NOMO-1 treated with dmso at 0.1 percent for 144 hours (cell line): Measurements from ENCODE around the gene ILKAP.

Experiments used
- DNase-seq: peaks from one replicate; lab custom pipeline; 2025; ENCODE audit not compliant: unreplicated experiment; lab: John Stamatoyannopoulos, UW

Gene ILKAP

DNA sequence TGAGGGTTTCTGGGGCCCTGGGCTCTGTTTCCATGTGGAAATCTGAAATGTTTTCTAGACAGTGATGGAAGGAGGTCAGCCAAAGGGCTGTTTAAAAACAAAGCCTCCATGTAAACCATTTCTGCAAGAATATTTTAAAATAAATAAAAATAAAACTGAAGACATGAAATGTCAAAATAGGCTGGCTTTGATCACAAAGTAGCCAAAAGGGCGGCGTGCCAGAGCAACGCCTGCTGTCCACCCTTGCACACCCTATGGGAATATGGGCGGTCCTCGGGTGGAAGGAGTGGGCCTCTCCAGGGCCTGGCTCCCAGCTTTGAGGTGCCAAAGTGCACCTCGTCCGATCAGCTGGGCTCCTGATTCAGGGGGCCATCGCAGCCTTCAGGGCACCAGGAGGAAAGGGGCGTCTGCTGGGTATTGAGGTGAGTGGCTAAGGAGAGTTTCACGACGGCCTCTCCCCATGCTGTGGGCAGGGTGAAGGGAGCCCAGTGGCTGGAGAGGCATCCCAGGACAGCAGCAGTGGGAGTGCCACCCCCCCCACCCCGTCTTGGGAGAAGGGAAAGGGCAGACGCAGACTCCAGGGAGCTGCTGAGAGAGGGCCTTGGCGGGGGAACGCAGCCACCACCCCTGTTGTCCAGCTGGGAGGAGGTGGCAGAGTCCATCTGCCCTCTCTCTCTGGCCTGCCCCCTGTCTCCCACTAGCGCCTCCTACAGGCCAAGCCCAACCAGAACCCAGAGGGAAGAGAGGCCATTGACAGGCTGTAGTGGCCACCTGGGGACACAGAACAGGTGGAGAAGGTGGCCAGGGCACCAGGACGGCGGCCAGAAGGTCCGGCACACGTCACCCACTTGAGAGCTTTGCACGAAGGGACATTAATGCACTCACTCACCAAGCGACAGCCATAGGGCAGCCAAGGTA lies 50.5 kb downstream of the ILKAP start:
- no peak for DNase-seq

DNA sequence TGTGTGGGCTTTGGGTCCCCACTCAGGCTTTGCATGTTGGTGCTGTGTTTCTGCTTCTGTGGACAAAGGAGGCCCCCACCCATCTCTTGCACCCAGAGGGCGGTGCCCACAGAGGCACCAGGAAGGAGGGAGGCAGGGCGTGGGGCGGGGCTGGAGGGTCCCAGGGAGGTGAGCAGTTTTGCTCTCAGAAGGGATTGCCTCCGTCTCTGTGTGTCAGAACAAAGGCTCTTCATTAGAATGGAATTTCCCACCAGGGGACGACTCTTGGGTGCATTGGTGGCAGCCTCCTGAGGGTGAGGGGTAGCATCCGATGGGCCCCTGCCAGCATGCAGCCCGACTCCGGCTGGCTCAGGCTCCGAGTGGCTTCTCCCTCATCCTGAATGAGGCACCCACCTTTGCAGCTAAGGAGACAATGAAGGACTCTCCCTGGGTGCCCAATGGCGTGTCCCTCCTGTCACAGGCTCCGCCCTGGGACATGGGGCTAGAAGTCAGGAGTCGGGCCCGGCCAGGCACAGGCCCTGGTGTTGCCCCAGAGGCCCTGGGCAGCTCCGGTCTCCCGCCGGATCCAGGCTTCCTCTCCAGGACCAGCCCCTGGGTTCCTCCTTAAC lies 51.8 kb downstream of the ILKAP start:
- no peak for DNase-seq

DNA sequence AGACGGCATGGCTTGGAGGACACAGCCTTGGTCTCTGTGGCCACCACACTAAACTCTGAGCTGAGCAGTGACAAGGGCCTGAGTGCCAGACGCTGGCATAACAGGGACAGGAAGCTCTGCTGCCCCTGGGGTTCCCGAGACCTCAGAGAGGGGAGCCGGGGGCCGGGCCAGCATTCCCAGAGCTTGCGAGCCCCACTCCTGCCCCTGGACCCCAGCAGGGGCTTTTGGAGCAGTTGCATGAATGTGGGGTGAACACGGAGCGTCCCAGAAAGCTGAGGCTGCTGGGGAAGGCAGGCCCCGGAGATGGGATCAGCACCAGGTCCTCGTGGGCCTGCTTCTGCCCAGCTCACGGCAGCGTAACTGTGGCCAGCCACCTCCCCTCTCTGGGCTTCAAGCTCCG lies 52.3 kb downstream of the ILKAP start:
- DNase-seq: no peak

DNA sequence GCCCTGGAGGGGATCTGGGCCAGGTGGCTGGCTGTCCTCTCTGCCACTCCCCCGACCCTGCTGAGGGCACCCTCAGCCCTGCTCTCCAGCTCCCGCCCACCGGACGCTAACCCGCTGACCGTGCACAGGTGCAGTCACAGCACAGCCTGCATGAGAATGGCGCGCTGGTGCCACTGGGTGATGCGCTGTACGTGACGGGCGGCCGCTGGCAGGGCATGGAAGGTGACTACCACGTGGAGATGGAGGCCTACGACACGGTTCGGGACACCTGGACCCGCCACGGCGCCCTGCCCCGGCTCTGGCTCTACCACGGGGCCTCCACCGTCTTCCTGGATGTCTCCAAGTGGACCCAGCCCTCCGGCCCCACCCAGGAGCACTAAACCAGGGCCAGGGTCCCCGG lies 52.8 kb downstream of the ILKAP start:
- no peak for DNase-seq

DNA sequence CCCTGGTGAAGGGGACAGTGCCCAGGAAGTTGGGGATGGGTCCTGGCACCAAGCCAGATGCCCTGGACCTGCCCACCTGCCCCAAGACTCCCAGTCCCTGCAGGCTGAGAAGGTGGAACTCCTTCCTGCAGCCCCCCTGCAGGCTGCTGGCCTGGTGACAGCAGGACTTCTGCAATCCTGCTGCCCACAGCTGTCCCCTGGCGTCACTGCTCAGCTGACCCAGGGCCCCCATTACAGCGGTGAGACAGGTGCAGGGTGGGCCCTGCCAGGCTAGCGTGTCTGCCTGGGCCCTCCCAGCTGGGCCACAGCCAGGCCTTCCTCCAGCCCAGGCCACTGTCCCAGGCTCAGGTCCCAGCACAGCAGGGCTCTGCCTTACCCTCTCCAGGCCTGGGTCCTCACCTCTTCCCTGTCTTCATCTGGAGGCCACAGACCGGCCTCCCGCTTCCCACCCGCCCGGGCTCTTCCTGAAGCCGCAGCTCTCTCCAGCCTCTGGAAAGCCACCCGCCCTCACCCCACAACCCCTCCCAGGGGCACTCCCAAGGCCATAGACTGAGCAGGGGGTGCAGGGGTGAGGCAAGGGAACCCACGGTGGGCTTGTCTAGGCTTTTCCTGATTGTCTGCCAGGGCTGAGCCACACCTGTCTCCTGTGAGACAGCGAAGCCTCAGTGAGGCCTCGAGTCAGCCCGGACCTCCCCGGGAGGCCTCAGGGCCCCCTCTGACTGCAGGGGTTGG lies 53.5 kb downstream of the ILKAP start:
- DNase-seq: no peak

DNA sequence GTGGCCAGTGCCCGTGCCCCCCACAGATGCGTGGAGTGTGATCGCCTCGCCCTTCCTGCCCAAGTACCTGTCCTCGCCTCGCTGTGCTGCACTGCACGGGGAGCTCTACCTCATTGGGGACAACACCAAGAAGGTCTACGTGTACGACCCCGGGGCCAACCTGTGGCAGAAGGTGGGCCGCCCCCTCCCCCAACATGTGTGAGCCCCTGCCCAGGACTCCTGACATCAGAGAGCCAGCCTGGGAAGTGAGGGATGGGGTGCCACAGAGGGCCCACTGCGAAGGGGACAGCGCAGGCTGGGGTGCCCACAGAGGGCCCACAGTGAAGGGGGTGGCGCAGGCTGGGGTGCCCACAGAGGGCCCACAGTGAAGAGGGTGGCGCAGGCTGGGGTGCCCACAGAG lies 54.5 kb downstream of the ILKAP start:
- DNase-seq: no peak

DNA sequence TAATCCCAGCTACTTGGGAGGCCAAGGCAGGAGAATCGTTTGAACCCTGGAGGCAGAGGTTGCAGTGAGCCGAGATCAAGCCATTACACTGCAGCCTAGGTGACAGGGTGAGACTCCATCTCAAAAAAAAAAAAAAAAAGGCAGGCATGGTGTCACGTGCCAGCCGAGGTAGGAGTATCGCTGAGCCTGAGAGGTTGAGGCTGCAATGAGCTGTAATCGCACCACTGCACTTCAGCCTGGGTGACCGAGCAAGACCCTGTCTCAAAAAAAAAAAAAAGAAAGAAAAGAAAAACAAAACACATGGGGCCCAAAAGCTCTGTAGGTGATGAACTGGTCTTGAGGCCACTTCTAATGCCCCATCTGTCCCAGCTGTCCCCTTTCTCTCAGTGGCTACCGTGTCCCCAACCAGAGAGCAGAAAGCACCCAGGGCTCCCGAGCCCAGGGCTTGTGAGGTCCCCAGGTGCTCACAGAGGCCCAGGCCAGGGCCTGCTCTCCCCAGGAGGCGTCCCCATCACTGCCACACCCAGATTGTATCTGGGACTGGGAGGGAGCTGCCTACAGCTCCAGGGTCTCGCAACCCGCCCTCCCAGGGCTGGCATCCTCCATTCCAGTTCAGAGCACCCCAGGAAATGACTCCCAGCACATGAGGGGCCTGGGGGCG lies 56.5 kb downstream of the ILKAP start:
- DNase-seq: no peak

DNA sequence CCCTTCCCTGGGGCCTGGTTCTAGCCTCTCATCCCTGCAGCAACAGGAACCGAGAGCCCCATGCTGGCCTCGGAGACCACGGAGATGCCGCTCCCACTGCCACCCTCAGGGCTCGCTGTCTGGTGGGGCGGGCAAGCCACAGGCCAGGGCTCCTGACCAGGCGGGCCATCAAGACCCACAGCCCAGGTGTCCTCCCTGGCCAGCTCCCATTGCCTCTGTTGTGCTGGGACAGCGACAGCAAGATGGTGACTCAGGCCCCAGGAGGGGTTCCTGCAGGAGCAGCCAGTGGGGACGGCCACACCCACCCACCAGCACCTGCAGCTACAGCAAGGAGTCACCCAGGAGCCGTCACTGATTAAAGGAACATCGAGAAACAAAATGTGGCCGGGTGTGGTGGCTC lies 57.6 kb downstream of the ILKAP start:
- DNase-seq: no peak

DNA sequence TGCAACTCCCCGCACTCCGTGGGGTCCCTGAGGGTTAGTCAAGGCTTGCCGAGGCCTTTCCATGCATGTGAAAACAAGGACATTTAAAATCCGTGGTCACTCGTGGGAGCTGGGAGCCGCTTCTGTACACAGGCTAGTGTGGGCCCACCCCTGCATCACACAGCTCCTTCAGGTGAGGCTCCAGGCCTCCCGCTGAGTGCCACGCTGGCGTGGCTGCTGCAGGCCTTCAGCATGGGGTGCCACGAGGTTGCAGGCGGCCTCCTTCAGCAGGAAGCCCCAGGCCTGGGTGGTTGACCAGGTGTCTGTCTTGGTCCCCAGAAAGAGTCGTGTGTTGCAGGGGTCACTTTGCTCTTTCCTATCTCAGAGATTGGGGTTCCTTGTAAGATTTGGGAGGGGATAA lies 58.4 kb downstream of the ILKAP start:
- no peak for DNase-seq

DNA sequence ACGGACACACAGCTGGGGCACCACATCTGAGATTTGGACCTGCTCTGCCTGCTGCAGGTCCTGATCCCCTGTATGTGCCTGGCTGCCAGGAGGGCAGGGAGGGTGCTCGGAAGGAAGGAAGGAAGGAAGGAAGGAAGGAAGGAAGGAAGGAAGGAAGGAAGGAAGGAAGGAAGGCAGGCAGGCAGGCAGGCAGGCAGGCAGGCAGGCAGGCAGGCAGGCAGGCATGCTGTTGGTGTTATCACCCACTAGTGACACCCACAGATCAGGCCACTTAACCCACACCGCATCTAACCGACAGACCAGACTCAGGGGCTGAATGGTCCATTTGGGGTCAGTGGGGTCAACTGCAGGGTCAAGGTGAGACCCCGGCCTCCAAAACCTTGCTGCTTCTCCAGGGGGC lies 59.2 kb downstream of the ILKAP start:
- no peak for DNase-seq

DNA sequence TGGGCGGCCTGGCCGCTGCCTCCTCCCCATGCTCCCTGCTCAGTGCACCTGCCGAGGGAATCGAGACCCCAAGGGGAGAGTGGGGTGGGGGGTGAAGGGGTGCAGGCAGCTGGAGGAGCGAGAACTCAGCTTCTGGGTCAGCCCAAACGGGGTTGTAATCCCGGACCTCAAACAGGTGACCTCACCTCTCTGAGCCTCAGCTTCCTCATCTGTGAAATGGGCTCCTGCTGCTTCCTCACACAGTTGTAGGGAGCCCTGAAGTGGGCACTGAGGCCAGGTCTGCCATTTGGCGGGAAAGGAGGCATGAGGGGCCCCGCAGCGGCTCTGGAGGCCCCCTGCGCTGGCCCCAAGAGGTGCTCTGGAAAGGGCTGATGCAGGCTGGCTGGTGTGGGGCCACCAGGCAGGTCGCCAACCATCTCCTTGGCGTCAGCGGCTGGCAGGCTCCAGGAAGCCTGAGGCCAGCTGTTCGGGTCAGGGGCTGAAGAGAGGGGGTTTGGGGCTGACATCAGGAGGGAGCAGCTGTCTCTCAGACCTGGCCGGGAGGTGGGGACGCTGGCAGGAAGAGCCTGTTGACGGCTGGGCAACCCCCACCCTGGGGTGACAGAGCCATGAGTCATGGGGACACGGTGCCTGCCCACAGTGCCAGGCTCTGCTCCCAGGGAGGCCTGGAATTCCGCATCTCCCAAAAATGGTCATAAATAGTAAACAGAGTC lies 60.1 kb downstream of the ILKAP start:
- no peak for DNase-seq

DNA sequence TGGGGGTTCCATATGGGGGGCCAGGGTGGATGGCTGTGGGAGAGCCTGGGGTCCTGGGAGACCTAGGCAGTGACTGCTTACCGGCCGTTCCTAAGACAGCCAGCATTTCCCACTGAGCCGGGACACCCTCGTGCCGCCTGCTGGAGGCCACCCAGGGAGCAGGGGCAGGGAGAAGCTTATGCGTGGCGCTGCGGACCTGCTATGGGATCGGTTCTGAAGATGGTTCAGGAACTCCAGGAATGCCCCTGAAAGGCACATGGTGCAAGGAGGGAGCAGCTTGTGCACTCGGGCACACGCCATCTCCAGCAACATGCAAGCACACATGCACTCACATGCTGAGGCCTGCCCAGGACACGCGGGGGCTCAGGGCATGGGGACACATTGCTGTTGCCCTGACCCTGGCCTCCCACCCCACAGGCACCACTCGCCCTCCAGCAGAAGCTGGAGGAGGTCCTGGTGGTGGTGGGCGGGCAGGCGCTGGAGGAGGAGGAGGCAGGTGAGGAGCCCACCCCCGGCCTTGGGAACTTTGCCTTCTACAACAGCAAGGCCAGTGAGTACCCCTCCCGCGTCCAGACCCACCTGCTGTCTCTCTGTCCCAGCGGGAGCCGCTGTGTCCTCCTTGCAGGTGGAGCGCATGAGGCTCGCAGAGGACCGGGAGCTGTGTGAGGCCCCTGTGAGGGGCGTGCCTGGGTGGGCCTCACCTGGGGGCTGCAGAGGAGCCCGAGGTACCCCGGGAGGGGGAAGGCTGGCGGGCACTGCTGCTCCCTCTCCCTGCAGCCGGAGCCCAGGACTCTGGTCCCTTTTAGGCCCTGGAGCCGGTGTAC lies 60.9 kb downstream of the ILKAP start:
- DNase-seq: no peak

DNA sequence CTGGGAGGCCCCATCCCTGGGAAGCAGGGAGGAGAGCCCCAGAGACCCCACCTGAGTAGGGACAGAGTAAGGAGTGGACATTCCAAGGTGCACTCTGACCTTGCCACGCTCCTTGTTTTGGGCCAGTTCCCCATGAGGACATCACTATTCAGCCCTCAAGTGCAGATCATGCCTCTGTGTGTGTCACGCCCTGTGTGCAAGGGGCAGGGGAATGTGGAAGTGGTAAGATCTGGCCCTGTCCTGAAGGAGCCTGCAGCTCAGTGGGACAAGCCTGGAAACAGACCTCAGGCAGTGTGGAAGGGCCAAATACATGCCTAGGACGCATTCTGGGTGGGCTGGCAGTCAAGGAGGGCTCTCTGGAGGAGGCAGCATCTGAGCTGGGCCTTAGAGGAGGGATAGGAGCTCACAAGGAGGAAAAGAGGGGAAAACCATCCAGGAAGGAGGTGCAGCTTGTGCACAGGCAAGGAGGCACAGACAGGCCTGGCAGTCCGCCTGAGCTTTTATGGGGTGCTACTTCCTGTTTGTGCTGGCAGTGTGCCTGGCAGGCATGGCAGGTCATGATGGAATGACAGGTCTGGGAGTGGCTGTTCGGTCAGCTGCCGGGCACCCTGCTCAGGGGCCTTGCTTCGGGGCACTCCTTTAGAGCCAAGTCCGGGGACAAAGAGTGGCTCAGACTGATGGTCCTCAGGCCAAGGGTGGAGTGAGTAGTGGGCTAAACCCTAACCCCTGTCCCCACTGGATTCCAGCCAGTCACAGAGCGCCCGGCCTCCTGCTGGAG lies 61.8 kb downstream of the ILKAP start:
- peak; percentile 13 for DNase-seq

DNA sequence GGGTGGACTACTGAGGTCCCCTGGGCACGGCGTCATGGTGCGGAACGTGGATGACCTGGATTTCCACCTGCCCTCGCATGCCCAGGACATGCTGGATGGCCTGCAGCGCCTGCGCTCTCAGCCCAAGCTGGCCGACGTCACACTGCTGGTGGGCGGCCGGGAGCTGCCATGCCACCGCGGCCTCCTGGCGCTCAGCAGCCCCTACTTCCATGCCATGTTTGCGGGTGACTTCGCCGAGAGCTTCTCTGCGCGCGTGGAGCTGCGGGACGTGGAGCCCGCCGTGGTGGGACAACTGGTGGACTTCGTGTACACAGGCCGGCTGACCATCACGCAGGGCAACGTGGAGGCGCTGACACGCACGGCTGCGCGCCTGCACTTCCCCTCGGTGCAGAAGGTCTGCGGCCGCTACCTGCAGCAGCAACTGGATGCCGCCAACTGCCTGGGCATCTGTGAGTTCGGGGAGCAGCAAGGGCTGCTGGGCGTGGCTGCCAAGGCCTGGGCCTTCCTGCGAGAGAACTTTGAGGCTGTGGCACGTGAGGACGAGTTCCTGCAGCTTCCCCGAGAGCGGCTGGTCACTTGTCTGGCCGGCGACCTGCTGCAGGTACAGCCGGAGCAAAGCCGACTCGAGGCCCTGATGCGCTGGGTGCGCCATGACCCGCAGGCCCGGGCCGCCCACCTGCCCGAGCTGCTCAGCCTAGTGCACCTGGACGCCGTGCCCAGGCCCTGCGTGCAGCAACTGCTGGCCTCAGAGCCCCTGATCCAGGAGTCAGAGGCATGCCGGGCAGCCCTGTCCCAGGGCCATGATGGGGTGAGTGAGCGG lies 62.6 kb downstream of the ILKAP start:
- no peak for DNase-seq

DNA sequence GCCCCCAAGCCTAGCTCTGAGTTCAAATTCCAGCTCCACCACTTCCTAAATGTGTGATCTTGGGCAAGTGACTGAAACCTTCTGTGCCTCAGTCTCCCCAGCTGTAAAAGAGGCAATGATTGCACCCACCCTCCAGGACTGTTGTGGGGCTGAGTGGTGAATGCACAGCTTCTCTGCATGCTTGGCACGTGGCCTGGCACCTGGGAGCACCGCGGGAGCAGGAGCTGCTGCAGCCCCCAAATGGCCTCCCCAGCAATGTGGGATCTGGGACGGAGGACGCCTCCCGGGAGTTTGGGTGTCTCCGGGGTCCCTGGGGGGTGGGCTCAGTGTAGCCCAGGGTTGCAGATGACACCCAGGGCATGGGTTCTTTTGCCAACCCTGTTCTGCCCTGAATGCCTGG lies 63.5 kb downstream of the ILKAP start:
- DNase-seq: no peak

DNA sequence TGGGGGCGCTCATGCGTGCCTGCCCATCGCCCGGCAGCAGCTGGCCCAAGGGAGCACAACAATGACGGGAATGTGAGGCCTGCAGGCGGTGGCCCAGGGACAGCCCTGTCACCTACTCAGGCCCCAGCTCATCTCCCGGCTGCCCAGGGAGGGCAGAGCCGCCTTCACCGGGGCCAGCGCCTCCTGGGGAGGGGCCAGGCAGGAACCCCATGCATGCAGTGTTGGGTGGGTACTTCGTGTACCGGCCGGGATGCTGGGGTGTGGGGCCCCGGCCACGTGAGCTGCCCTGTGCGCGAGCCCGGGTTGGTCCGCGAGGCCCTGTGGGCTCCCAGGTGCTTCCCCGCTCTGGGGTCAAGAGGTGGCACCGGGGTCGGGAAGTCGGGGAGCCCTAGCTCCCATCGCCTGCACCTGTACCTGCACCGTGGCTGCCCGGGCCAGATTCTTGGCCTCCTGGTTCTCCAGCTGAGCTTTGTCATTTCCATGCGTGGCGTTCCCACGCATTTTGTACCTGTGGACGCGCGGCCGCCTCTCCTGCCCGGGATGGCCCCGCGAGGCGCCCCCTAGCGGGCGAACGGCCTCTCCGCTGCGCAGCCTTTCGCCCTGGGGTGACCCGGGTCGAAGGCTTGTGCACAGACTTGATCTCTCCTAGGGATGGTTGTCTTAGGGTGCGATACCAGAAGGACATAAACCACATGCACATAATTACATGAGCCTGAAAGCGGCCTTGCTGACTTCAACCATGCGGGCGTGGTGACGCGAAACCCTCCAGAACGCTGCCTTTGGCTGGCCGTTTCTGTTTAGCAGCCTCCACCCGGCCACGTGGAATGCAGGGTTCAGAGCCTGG lies 64.1 kb downstream of the ILKAP start:
- DNase-seq: no peak
